Stromal cell of bone marrow (primary cell): ENCODE data around the gene AXIN1.

Experiments
- DNase-seq: peaks from one replicate; pipeline ENCODE4 v3.0.0-alpha.2; 2012; ENCODE audit warnings: low read depth

AXIN1 gene

DNA sequence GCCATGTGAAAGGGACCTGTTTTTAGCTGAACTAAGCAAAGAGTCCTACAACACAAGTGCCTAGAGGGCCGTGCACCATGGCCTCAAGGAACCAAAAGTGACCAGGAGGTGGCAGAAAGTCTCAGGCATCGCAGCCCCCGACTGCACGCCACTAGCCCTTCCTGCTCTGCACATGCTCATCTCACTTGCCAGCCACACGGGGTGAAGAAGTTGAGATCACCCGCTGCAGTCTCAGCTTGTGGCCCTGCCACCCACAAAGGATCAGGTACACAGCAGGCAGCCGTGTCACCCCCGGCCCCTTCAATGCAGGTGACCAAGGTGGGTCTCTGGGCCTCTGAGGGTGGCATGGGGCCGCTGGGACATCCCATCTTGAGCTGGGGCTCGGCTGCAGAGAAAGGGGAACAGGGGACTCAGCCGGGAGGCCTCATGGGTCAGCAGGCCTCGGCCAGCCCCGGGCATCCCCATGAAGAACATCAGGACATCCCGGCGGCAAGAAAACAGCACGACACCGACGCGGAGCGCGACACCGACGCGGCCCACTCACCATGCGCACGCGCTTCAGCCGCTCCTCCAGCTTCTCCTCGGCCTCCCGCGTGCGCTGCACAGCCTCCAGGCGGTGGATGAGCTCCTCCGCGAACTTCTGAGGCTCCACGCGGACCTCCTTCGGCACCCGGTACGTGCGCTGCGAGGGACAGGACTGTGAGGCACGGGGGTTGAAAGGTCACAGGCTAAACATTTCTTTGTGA, 48.6 kb downstream of the AXIN1 start:
- DNase-seq, result no peak

DNA sequence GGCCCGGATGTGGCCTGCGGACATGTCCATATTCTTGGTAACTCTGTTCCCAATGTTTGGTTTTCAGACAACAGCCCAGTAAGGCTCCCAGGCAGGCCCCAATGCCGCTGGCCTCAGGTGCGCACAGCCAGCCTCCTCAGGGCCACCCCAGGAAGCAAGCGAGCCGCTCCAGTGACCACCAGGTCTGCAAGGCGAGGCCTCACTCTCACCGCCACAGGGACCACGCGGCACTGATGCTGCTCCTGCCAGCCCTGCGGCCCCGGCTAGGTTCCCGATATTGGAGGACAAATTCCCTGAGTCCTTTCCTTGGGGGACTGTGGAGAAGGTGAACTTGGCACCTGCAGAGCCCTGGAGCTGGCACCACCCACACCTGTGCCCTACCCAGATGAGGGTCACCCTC, 50.6 kb downstream of the AXIN1 start:
- no peak for DNase-seq

GRCh38 chr16:301235-301634, 51.3 kb downstream of the AXIN1 start:
- no peak for DNase-seq

GRCh38 chr16:297832-298231, 54.7 kb downstream of the AXIN1 start:
- no peak for DNase-seq

DNA sequence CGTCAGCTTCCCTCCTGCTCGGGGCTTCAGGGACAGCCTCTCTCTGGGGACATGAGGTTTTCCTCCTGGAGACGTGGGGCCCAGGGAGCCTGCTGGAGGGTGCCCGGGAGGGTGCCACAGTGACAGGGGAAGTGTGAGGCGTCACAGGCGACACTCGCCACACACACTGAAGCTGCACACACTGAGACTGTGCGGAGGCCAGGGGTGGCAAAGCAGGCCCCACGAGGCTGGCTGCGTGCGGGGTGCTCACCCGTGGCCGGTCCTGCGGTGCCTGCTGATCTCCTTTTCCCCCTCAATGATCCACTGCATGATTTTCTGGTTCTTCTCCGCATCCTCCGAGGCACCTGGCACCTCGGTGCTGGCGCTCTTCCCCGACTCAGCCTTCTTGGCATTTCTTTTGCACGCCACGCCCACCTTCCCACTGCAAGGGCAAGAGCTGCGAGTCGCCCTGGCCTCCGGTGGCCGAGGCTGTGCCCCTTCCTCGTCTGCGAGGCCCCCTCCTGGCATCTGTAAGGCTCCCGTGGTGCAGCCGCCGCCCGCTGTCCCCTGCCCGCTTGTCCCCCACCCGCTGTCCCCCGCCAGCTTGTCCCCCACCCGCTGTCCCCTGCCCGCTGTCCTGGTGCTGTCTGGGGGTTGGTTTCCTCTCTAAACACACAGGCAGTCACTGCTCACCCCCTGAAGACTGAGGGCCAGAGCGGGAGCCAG, 55.6 kb downstream of the AXIN1 start:
- no peak for DNase-seq

- DNase-seq, result no peak
Measured at GRCh38 chr16:296276-296675, 56.2 kb downstream of the AXIN1 start.

DNA sequence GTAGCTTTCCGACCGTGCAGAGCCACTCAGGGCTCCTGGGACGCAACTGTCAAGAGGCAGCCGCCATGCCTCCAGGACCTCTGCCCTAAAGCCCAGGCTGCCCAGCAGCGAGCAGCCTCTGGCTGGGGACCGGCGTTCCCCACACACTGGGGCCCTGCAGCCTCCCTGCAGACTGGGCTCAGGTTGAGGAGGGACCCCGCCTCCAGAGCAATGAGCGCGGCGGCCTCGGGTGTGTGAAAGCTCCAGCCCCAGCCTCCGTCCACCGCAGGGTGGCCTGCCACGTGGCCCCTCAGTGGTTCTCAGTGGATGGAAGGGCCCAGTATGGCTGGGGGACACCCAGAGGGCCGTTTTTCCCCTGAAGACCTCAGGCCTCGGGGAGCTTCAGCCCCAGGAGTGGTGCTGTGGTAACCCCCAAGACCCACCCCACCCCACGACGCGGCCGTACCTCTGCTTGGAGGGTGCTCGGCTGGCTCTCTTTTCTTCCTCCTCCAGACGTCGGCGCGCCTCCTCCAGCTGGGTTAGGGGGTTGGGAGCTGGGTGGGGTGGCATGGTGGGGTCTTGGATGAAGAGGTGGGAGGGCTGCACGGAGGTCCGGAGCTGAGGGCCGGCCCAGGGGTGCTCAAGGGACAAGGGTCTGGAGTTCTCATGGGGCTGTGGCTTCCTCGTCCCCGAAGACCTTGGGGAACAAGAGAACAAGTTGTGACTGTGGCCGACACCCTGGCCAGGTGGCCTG, 59.3 kb downstream of the AXIN1 start:
- no peak for DNase-seq

- DNase-seq, result no peak
Measured at GRCh38 chr16:291539-291938, 61.0 kb downstream of the AXIN1 start.

- no peak for DNase-seq
Measured at GRCh38 chr16:290681-291405, 61.7 kb downstream of the AXIN1 start.

- no peak for DNase-seq
Measured at GRCh38 chr16:290015-290680, 62.4 kb downstream of the AXIN1 start.

DNA sequence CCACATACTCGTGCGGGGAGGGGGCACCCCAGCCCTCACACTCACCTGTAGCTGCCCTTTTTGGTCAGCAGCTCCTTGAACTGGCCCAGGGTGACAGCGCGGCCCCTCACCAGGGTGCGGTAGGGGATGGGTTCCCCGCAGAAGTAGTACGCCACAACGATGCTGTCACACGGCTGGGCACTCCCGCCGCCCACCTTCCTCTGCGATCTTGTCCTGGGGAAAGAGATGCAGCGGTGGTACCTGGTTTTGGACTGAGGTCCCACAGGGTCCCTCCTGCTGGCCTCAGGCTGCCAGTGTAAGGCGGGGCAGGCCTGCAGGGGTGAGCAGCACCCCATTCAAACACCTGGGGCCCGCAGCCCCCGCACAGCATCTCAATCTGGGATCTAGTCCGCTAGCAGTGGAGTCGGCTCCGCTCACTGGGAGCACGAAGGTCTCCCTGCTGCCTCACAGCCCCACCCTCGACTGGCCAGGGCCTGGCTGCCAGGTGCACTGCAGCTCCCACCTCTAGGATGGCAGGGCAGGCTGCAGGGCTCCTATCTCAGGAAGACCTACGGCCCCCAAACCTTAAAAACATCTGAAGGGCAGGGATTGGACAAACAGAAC, 63.0 kb downstream of the AXIN1 start:
- no peak for DNase-seq

DNA sequence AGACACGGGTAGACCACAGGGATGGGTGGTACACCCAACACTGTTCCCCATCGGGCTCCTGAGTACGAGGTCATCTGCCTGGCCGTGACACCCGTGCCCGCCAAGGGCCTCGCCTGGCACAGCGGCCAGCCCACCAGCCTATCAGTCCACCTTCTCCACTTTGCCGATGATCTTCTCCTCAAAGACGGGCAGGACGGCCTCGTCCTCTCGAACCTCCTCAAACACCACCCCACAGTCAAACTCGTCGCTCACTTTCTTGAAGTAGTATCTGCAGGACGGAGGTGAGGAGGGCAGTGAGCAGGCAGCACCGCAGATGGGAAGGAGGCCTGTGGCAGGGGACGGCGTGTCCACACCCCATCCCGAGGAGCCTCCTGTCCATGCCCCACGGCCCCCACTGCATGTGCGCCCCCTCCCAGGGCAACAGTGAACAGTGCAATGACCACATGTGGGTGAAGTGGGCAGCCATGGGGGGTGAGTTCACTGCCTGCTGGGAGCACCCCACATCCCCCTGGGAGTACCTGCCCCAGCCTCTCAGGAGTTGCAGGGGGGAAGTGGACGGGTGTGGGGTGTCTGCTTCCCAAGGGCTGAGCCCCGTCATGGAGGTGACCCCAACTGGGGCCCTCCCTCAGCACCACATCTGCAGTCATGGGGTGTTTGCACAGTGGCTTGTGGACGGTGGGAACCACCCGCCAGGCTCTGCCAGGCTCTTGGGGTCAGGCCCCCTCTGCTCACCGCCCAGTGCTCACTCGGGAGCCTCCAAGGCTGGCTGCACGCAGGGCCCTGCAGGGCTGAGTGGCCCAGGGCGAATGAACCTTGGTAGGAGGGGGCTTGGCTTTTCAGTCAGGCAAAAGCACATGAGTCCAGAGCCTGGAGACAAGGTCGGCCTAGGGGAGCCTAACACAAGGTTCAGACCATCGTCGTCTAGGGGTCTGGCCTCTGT, 64.3 kb downstream of the AXIN1 start:
- DNase-seq, result no peak

GRCh38 chr16:287298-287811, 65.2 kb downstream of the AXIN1 start:
- no peak for DNase-seq

GRCh38 chr16:286491-287297, 65.8 kb downstream of the AXIN1 start:
- no peak for DNase-seq

- DNase-seq, result no peak
Measured at GRCh38 chr16:285146-286055, 67.1 kb downstream of the AXIN1 start.

DNA sequence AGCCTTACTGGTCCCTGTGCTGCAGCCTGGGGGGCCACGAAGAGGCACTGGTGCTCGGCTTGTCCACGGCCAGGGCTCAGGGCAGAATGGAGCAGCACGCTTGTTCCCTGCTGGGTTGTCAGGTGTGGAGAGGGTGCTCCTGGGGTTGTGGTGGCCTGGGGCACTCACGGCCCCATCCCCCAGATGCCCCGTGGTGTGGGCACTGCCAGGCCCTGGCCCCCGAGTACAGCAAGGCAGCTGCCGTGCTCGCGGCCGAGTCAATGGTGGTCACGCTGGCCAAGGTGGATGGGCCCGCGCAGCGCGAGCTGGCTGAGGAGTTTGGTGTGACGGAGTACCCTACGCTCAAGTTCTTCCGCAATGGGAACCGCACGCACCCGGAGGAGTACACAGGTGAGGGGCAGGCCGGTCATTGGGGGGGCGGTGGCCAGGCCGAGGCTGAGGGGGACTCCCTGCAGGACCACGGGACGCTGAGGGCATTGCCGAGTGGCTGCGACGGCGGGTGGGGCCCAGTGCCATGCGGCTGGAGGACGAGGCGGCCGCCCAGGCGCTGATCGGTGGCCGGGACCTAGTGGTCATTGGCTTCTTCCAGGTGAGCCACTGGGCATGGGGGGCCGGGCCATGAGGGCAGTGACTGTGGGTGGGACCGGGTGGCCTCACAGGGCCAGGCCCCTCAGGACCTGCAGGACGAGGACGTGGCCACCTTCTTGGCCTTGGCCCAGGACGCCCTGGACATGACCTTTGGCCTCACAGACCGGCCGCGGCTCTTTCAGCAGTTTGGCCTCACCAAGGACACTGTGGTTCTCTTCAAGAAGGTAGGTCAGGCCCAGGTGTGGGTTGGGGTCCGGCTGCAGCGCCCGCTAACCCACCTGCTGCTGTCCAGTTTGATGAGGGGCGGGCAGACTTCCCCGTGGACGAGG, 68.1 kb downstream of the AXIN1 start:
- DNase-seq, result no peak
